Measurements from ENCODE around the gene PRDM16. TPM values are rescaled to one million over a fixed set of nuclear protein-coding genes. Genes with fewer than 3 reads are reported as not detected.

PRDM16 gene
- total RNA-seq, 1 donor from 2014 or later: not detected

DNA sequence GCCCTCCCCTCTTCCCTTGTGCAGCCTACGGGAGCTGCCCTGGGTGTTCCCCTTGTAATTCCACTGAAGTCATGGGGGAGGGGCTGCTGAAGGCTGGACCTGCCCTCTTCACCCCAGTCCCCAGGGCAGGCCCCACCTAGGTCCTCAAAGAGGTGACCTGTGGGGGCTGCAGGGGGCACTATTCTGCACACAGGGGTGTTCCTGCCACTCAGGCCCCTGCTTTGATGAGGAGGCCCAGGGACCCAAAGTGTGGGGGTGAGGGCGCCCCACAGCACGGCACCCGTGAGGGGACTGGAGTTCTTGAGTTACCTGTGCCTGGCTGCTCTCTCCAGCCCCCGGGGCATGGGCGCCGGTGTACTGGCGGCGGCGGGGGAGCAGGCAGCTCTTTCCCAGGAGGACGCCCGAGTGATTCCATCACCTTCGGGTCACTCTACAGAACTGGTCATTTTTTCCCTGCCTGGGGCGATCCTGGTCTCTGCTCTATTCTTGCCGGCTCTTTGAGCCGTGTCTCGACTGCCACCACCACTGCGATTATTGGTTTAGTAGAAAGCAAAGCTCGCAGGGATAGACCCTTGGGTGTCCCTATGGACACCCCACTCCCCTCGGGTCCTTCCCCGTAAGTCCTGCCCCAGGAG is 6.9 kb upstream of the PRDM16 start:
- no peak overlapping the region for H3K27ac Mint-ChIP-seq
- H3K4me1 Mint-ChIP-seq (ENCODE audit: low read depth): no peaks in the 10 kb centered on the region
- H3K36me3 Mint-ChIP-seq (ENCODE audit: low read depth): no peaks in the 10 kb centered on the region
- H3K9me3 Mint-ChIP-seq: no peaks in the 10 kb centered on the region
- H3K27me3 Mint-ChIP-seq (ENCODE audit: low read depth): peaks cover 5% of the 10 kb centered on the region
- intact Hi-C loops (cut with micrococcal nuclease): no loop called here
- no peak for DNase-seq (ENCODE audit: low spot score)
- H3K4me3 Mint-ChIP-seq (ENCODE audit: low read depth): no peak overlapping the region

DNA sequence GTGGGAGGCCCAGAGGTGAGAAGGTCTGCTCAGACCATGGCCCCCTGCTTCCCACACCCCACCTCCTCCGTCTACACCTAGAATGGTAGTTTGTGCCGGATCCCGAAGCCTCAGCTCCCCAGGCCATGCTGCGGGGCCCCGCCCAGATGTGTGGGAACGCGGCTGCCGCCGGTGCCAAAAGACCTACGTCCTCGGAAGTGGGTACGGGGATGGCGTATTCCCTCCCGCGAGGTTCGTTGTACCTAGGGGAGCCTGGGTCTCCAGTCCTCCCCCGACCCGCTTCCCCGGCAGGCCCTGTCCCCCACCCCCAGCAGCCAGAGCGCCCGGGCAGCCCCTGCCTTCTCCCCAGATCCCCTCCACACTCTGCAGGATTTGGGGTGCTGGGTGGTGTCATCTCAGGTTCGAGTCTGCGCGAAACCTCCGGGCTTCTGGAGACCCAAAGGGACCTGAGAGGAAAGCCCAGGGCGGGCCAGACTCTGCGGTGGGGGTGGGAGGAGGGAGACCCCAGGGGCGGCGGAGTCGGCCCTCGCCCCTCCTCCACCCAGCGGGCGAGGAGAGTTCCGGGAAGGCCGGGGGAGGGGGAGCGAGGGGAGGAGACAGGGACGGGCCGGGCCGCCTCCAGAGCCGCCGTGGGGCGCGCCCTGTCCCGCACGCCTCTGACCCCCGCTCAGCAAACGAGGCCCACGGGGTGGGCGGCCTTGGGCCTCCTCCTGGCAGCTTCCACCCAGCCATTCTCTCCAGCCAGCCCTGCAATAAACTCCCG is 6.2 kb upstream of the PRDM16 start:
- no peak overlapping the region for H3K4me3 Mint-ChIP-seq (ENCODE audit: low read depth)
- H3K27me3 Mint-ChIP-seq (ENCODE audit: low read depth): peaks cover 7% of the 10 kb centered on the region
- H3K36me3 Mint-ChIP-seq (ENCODE audit: low read depth): no peaks in the 10 kb centered on the region
- no peak for DNase-seq (ENCODE audit: low spot score)
- no peak overlapping the region for H3K27ac Mint-ChIP-seq
- H3K4me1 Mint-ChIP-seq (ENCODE audit: low read depth): no peaks in the 10 kb centered on the region
- intact Hi-C loops (cut with micrococcal nuclease): no loop called here
- no peaks in the 10 kb centered on the region for H3K9me3 Mint-ChIP-seq

- Mint-ChIP-seq H3K36me3 (ENCODE audit: low read depth) (no peaks in the 10 kb centered on the region), H3K27ac (no peak overlapping the region), H3K4me3 (ENCODE audit: low read depth) (no peak overlapping the region), H3K4me1 (ENCODE audit: low read depth) (no peaks in the 10 kb centered on the region), H3K27me3 (ENCODE audit: low read depth) (peaks cover 8% of the 10 kb centered on the region), H3K9me3 (no peaks in the 10 kb centered on the region)
- no peak for DNase-seq (ENCODE audit: low spot score)
- intact Hi-C loops (cut with micrococcal nuclease): no loop called here
Observed at GRCh38 chr1:3063379-3064295, 5.4 kb upstream of the PRDM16 start.

DNA sequence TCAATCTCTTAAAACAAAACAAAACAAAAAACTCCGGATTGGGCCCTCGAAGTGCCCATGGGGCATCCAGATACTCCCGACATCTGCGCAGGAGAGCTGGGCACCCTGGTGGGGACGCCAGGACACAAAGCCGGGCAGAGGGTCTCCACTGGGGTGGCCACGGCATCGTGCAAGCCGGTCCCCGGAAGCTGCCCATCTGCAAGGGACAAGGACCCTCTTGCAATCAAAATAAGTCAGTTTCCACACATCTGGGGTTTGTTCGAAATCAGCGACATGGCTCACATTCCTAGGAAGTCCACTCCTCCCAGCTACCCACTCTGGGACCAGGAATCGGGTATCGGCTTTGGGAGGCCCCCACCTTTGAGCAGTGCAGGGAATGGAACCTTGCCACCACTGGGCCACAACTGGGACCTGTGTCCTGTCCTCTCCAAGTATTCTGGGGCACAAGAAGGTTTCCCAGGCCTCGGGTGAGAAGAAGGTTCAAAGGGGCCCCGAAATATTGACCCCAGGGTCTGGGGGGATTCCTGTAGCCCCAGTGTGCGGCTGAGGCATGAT is 4.6 kb upstream of the PRDM16 start:
- Mint-ChIP-seq H3K4me3 (ENCODE audit: low read depth) (no peak overlapping the region), H3K27ac (no peak overlapping the region), H3K27me3 (ENCODE audit: low read depth) (peaks cover 11% of the 10 kb centered on the region), H3K36me3 (ENCODE audit: low read depth) (no peaks in the 10 kb centered on the region), H3K9me3 (no peaks in the 10 kb centered on the region), H3K4me1 (ENCODE audit: low read depth) (peaks cover 1% of the 10 kb centered on the region)
- no peak for DNase-seq (ENCODE audit: low spot score)
- intact Hi-C loops (cut with micrococcal nuclease): no loop called here

DNA sequence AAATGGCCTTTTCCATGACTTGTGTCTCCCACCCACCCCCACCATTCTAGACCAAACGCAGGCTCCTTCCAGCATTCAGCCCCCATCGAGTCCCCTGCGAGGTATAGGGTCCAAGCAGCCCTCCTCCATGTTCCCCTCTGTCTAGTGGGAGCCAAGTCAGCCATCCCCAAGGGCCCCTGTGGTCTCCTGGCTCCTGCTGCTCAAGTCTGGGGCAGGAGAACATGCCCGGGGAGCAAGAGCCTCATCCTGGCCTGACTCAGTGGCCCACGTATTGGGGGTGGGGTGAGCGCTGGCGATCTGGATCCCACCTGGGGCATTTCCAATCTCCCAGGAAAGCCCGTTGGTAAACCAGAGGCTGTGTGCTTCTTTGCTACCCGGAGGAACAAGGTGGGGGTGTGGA is 4.1 kb upstream of the PRDM16 start:
- no peak overlapping the region for H3K4me3 Mint-ChIP-seq (ENCODE audit: low read depth)
- no peaks in the 10 kb centered on the region for H3K9me3 Mint-ChIP-seq
- no peaks in the 10 kb centered on the region for H3K36me3 Mint-ChIP-seq (ENCODE audit: low read depth)
- intact Hi-C loops (cut with micrococcal nuclease): no loop called here
- DNase-seq (ENCODE audit: low spot score): no peak
- peaks cover 13% of the 10 kb centered on the region for H3K27me3 Mint-ChIP-seq (ENCODE audit: low read depth)
- H3K27ac Mint-ChIP-seq: no peak overlapping the region
- peaks cover 1% of the 10 kb centered on the region for H3K4me1 Mint-ChIP-seq (ENCODE audit: low read depth)

GRCh38 chr1:3065396-3065795 is 3.6 kb upstream of the PRDM16 start:
- Mint-ChIP-seq H3K27me3 (ENCODE audit: low read depth) (peaks cover 13% of the 10 kb centered on the region), H3K36me3 (ENCODE audit: low read depth) (no peaks in the 10 kb centered on the region), H3K9me3 (no peaks in the 10 kb centered on the region), H3K4me1 (ENCODE audit: low read depth) (peaks cover 1% of the 10 kb centered on the region), H3K27ac (no peak overlapping the region), H3K4me3 (ENCODE audit: low read depth) (no peak overlapping the region)
- intact Hi-C loops (cut with micrococcal nuclease): no loop called here
- DNase-seq (ENCODE audit: low spot score): no peak

DNA sequence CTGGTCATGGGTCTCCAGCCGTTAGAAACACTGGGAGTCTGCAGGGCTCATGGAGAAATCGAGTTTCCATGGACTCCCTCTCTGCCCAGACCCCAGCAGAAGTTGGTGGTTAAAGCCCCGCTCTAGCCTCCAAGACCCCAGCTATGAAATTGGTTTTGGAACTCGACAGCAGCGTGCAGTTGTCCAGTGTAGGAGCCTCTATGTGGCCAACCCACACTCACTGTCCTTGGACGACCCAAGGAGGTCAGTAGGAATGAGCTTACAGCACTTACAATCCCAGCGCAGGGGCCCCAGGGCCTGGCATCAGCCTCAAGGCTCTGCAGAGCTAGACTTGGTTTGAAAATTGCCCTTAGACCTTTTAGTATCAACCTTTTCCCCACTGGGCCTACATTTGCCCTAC is 3.2 kb upstream of the PRDM16 start:
- no peak for DNase-seq (ENCODE audit: low spot score)
- no peaks in the 10 kb centered on the region for H3K9me3 Mint-ChIP-seq
- no peaks in the 10 kb centered on the region for H3K36me3 Mint-ChIP-seq (ENCODE audit: low read depth)
- peaks cover 13% of the 10 kb centered on the region for H3K27me3 Mint-ChIP-seq (ENCODE audit: low read depth)
- peaks cover 1% of the 10 kb centered on the region for H3K4me1 Mint-ChIP-seq (ENCODE audit: low read depth)
- H3K4me3 Mint-ChIP-seq (ENCODE audit: low read depth): no peak overlapping the region
- intact Hi-C loops (cut with micrococcal nuclease): no loop called here
- H3K27ac Mint-ChIP-seq: no peak overlapping the region

DNA sequence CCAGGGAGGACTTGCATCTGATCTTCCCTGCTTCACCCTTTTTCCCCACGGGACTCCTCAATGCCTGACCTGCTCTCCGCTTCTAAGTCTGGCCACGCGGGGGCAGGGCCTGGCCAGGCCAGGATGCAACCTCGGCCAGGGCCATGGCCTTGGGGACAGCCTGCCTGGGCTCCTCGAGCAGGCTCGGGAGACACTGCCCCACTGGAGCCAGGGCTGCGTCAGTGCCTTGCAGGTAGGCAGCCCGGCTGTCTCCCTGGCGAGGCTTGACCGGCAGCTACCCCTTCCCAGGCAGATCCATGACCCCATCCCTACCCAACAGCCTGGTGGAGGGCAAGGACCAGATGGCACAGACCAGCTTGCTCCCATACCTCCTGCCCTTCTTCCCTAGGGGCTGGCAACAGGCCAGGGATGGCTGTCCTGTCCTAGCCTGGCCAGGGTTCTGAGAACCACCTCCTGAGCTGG is 2.7 kb upstream of the PRDM16 start:
- intact Hi-C loops (cut with micrococcal nuclease): no loop called here
- no peak overlapping the region for H3K4me3 Mint-ChIP-seq (ENCODE audit: low read depth)
- no peaks in the 10 kb centered on the region for H3K36me3 Mint-ChIP-seq (ENCODE audit: low read depth)
- no peak for DNase-seq (ENCODE audit: low spot score)
- H3K4me1 Mint-ChIP-seq (ENCODE audit: low read depth): peaks cover 1% of the 10 kb centered on the region
- no peaks in the 10 kb centered on the region for H3K9me3 Mint-ChIP-seq
- H3K27me3 Mint-ChIP-seq (ENCODE audit: low read depth): peaks cover 15% of the 10 kb centered on the region
- H3K27ac Mint-ChIP-seq: no peak overlapping the region

- Mint-ChIP-seq H3K4me1 (ENCODE audit: low read depth) (peaks cover 1% of the 10 kb centered on the region), H3K9me3 (no peaks in the 10 kb centered on the region), H3K27ac (no peak overlapping the region), H3K36me3 (ENCODE audit: low read depth) (no peaks in the 10 kb centered on the region), H3K27me3 (ENCODE audit: low read depth) (peaks cover 21% of the 10 kb centered on the region), H3K4me3 (ENCODE audit: low read depth) (no peak overlapping the region)
- intact Hi-C loops (cut with micrococcal nuclease): no loop called here
- no peak for DNase-seq (ENCODE audit: low spot score)
Observed at GRCh38 chr1:3066826-3067225, 2.2 kb upstream of the PRDM16 start.

- Mint-ChIP-seq H3K9me3 (no peaks in the 10 kb centered on the region), H3K27me3 (ENCODE audit: low read depth) (peaks cover 24% of the 10 kb centered on the region), H3K4me3 (ENCODE audit: low read depth) (no peak overlapping the region), H3K36me3 (ENCODE audit: low read depth) (no peaks in the 10 kb centered on the region), H3K4me1 (ENCODE audit: low read depth) (peaks cover 1% of the 10 kb centered on the region), H3K27ac (no peak overlapping the region)
- DNase-seq (ENCODE audit: low spot score): no peak
- intact Hi-C loops (cut with micrococcal nuclease): no loop called here
Observed at GRCh38 chr1:3067301-3067670, 1.7 kb upstream of the PRDM16 start.

DNA sequence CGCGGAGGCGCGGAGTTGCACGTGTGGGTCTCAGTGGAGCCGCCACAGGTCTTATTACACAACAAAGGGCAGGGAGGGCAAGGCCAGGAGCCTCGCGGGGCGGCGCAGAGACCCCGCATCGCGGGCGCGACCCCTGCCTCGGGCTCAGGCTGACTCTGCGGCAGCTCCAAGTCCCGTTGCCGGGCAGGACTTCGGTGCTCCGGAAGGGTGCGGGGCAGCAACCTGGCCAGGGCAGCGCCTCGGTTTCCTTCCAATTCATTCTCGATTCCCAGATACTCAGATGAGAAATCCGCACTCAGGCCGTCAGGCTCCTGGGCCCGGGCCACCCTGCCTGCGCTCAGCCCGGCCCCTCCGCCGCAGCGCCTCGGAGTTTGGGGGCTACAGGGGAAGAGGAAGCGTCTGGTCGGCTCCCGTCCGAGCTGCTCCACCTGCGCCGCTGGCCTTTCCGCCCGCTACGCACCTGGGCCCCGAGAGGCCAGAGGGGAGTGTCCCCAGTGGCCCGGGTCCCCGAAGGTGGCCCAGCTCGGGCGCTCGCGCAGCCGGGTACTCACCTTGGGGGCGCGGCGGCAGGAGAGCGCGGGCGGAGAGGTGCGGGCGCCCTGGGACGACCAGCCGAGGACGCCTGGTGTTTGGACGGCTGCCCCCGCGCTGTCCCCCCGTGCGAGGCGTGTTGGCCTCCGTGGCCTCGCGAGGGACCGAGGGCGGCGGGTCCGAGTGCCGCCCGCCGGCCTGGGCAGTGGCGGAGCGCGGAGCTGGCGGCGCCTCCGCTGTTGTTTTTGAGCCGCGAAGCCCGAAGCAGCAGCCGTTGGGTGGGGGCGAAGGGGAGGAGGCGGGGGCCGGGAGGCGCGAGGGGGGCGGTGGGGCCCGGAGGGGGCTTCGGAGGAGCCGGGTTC is 1.1 kb upstream of the PRDM16 start:
- H3K27ac Mint-ChIP-seq: no peak overlapping the region
- H3K36me3 Mint-ChIP-seq (ENCODE audit: low read depth): no peaks in the 10 kb centered on the region
- peaks cover 26% of the 10 kb centered on the region for H3K27me3 Mint-ChIP-seq (ENCODE audit: low read depth)
- peaks cover 1% of the 10 kb centered on the region for H3K4me1 Mint-ChIP-seq (ENCODE audit: low read depth)
- no peak overlapping the region for H3K4me3 Mint-ChIP-seq (ENCODE audit: low read depth)
- H3K9me3 Mint-ChIP-seq: no peaks in the 10 kb centered on the region
- intact Hi-C loops (cut with micrococcal nuclease): no loop called here
- no peak for DNase-seq (ENCODE audit: low spot score)

Measured in activated T-helper 2 cell treated with anti-CD3 and anti-CD28 coated beads, Interferon-gamma antibody, Interleukin-2, Interleukin-4, amounts not matched to agents 10 μg/mL and 5 μg/mL and 100 μg/mL, durations not matched to agents 14 hours and 24 hours and 36 hours (primary cell).